ENCODE data around the gene BTLA.
"Not testable (repeated sequence)": the region's sequence is repeated elsewhere in the genome, so short reads cannot be mapped to it uniquely, and the experiment has no call there.

The BTLA gene

GRCh38 chr3:112489674-112490479, 9.4 kb downstream of the BTLA start:
- DNase-seq (ENCODE audit: low read depth): no peak

DNA sequence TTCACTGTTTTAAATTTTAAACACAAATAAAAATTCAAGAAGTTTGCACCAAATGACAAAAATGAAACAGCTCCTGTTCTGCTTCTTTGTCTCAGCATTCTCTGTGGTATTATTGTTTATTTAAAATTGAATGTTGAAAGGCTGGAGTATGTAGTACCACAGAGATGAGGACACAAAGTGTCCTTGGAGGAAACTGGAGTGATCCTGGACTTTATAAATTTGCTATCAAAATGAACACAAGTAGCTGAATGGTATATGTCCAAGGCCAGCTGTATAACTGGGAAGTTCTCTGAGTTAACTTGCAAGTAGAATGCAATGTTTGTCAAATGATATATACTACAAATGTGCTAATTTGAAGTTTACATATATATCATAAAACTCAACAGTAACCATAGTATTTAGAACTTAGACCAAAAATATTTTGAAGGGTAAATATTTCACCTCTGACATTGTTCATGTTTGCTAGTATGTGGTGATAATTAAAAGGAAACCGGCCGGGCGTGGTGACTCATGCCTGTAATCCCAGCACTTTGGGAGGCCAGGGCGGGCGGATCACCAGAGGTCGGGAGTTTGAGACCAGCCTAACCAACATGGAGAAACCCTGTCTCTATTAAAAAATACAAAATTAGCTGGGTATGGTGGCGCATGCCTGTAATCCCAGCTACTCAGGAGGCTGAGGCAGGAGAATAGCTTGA, 12.3 kb downstream of the BTLA start:
- DNase-seq (ENCODE audit: low read depth): no peak

- no peak for DNase-seq (ENCODE audit: low read depth)
These were observed 14.9 kb downstream of the BTLA start for GRCh38 chr3:112484352-112484751.

GRCh38 chr3:112482675-112483074, 16.6 kb downstream of the BTLA start:
- no peak for DNase-seq (ENCODE audit: low read depth)

- DNase-seq (ENCODE audit: low read depth): no peak
These were observed 18.0 kb downstream of the BTLA start for GRCh38 chr3:112481302-112481721.

DNA sequence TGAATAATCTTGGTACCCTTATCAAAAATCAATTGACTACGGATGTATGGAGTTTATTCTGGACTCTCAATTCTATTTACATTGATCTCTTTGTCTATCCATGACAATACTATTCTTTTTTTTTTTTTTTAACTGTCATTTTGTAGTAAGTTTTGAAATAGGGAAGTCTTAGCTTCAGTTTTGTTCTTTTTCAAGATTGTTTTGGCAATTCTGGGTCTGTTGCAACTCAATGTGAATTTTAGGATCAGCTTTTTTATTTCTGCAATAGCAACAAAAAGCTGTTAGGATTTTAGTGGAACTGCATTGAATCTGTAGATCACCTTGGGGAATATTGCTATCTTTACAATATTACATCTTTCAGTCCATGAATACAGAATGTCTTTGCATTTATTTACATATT, 21.4 kb downstream of the BTLA start:
- no peak for DNase-seq (ENCODE audit: low read depth)

DNA sequence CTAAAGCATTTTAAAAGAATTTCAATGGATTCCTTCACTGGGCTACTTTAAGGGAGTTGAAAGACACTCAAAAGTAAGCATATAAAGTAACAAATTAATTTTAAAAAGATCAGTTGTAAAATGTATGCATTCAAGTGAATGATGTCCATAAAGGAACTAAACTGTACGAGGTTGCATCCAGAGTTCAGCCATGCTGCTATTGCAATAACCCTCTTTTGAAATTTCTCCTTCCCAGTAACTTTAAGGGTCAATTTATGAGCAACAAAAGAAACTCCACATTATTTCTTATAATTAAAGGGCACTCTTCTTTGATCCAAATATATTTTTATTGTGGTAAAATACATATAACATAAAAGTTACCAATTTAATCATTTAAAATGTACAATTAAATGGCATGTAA, 22.9 kb downstream of the BTLA start:
- no peak for DNase-seq (ENCODE audit: low read depth)

DNA sequence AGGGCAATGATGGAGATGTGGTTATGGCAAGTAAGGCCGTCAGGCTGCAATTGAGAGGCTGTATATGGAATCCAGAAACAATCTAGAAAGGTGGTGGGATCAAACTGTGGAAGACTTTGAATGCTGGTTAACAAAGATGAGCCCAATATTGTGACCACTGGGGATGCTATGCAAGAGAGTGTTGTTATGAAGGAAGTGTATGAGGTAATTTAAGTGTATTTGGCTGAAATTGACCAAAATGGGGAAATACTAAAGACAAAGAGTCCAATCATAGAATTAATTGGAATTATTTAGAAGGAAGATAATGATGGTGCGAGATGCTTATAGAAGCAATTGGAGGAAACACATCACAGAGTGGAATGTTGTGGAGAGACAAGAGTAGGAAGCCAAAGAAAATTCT, 24.5 kb downstream of the BTLA start:
- no peak for DNase-seq (ENCODE audit: low read depth)

GRCh38 chr3:112472691-112473090, 26.6 kb downstream of the BTLA start:
- no peak for DNase-seq (ENCODE audit: low read depth)

DNA sequence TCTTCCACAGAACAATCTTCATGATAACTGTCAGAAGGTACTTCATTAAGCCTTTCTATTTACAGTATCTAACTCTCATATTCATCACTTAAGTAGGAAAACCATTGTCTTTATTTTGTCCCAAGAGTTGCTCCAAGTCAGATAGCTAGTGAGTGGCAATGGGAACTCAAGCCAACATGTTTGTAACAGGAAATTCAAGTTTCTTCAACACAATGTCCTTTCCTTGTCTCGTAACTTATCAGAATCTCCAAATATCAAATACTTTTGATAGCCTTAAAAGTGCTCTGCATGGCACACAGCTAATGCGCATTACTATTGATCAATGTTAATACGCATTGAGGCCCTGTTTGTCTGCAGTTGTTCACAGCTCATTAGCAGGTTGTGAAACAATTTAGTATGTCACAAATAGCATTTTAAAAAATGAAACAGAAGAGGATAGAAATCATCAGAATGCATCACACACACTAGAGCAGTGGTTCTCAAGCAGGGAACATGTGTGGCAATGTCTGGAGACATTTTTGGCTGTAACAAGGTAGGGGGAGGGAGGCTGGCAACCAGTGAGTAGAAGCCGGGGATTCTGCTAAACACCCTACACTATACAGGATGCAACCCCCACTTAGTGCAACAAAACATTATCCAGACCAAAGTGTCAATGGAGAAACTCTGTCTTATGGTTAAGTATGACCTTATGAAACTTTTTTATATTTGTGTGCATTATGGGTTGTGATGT, 27.5 kb downstream of the BTLA start:
- no peak for DNase-seq (ENCODE audit: low read depth)

GRCh38 chr3:112470788-112471187, 28.5 kb downstream of the BTLA start:
- no peak for DNase-seq (ENCODE audit: low read depth)

DNA sequence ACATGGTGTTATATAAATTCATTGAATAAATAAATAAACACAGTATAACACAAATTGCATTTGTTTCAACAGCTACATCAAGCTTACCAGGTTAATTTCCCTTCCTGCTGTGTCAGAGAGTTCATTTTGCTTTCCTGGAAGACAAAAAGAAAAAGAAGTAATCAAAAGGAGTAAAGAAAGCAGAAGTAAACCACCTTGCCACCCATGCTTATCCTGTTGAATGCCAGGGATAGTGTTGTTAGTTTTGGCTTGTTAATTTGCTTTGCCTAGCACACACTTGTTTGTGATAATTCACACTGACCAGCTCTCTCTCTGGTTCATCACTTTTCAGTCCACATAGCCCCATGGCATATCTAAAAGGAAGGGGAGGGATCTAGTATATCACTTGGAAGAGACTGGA, 29.6 kb downstream of the BTLA start:
- DNase-seq (ENCODE audit: low read depth): no peak

- no peak for DNase-seq (ENCODE audit: low read depth)
These were observed 31.7 kb downstream of the BTLA start for GRCh38 chr3:112467539-112467938.

DNA sequence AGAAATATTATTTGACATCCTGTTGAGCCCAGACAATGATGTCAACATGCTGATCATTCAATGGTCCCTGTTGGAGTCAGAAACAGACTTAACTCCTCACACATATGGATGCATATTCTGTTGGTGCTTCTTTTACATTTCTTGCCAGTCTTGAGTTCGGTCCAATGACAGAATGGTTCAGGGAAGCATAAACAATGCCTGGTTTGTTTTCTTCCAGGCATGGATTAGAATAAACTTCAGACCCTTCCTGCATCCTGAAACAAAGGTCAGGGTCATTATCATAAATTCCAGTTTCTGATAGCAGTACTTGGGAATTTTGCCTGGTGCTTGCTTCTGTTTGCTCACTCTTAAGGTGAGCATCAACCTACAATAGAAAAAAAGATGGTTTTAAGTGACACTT, 33.3 kb downstream of the BTLA start:
- no peak for DNase-seq (ENCODE audit: low read depth)

DNA sequence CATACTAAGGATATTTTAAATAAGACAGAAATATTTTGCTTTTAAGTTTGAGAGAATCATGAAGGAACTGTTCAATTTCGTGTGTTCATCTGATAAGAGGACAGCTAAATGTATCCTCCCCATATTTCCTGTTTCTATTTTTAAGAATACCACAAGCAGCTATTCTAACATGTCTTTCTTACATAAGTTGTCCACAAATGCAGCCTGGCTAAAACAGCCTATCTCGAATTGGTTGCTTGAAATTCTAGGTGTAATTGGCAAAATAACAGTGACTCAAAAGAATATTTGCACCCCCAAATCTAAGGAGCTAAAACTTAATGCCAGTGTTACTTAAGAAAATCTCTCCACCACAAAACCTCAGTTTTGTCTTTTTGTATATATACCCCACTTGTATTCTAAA, 35.0 kb downstream of the BTLA start:
- DNase-seq (ENCODE audit: low read depth): no peak

DNA sequence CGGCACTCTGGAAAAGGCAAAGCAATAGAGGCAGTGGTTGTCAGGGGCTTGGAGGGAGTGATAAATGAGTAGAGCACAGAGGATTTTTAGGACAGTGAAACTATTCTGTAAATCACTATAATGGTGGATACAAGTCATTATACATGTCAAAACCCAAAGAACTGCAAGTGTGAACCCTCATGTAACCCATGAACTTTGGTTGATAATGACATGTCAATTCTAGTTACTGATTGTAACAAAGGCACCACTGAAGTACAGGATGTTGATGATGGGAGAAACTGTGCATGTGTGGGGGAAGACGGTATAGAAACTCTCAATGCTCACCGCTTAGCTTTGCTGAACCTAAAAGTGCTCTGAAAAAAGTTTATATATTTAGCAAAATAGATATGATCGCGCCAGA, 36.0 kb downstream of the BTLA start:
- DNase-seq (ENCODE audit: low read depth): no peak

GRCh38 chr3:112461787-112462186, 37.5 kb downstream of the BTLA start:
- not testable (repeated sequence) for DNase-seq (ENCODE audit: low read depth)

- no peak for DNase-seq (ENCODE audit: low read depth)
These were observed 38.6 kb downstream of the BTLA start for GRCh38 chr3:112460519-112461195.

GRCh38 chr3:112459750-112460149, 39.5 kb downstream of the BTLA start:
- no peak for DNase-seq (ENCODE audit: low read depth)

DNA sequence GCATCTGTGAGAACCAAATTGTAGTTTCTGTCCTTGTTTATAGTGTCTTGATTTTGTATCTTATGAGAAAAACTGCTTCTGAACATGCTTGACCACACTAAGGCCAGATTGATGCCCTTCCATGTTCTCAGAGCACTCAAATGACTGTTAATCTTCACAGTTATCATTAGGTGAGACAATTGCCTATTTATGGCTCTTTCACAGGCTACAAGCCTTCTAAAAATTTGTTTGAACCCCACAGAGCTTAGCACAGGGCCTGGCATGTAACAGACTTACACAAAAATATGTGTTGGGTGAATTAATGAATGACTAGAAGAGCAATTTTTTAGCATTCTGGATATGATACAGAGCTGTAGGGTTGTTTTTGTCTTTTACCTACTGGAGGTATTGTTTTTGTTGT, 43.1 kb downstream of the BTLA start:
- DNase-seq (ENCODE audit: low read depth): no peak

DNA sequence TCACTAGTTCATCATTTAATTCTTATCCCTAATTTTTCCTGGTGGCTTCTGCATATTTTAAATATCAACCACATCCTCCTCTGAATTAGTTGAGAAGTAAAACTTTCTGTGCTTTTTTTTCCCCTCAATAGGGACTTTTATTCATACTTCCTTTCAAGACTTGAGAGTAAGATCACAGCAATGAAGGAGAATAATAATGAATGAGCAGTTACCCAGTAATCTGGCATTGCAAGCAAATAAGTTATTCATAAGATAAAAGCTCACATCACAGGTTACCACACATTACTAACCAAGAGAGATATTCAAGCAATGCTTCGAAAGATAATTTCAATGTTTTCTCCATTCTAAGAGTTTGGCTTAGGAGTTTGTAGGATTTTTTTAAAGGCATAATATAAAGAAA, 50.3 kb downstream of the BTLA start:
- no peak for DNase-seq (ENCODE audit: low read depth)

DNA sequence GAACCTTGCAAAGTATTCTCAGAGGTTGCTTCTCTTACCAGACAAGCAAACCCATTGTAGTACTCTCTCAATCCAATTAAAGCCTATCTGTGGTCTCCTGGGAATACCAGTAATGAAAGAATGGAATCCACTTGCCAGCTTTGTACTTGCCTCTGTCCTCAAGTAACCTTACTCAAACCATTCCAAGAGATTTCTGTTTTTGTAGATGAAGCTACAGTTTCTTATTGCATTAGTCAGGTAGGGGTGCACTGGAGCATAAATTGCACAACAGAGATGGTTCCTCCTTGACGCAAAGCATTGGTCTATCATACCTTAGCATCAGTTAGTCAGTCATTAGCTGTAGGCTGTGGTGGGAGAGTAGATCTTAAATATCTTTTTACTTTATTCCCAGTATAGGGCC, 52.9 kb downstream of the BTLA start:
- DNase-seq (ENCODE audit: low read depth): no peak
